Measurements from ENCODE around the gene PDE4D. TPM values are rescaled to one million over a fixed set of nuclear protein-coding genes. Genes with fewer than 3 reads are reported as not detected.
"Not testable (repeated sequence)": the region's sequence is repeated elsewhere in the genome, so short reads cannot be mapped to it uniquely, and the experiment has no call there.

The PDE4D gene
- total RNA-seq, 1 experiment from 2014 or later, result 3.6 TPM

DNA sequence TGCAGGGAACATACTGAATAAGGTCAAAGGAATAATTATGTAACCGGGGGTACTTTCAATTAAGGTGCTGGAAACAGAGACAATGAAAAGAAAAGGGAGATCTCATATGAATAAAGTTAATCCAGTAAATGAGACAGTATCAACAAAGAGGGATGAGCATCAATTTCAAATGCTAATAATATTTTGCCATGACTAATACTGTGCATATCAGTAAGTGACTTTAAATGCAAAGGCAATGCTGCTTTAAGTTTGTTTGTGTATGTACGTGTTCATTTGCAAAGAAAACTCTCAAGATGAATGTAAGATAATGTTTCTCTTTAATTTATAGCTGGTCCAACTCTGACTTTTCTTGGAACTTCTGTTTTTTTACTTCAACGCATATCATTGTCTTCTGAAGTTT lies 139.9 kb downstream of the PDE4D start:
- H3K4me3 ChIP-seq (ENCODE audit: low read length), result no peak overlapping the region
- no peaks in the 10 kb centered on the region for H3F3A ChIP-seq (ENCODE audit: low read length, unreplicated experiment)
- no peaks in the 10 kb centered on the region for H3K9me3 ChIP-seq (ENCODE audit: low read length)
- H3K4me2 ChIP-seq (ENCODE audit: low read length), result no peak overlapping the region
- ATAC-seq (no peak), DNase-seq (no peak)
- BruUV-seq (replicated peaks), result no TSS peak
- ChIA-PET POLR2A (ENCODE audit: unreplicated experiment) (no interaction called here), CTCF (no interaction called here)
- H2AFZ ChIP-seq (ENCODE audit: low read length), result no peak overlapping the region
- H3K4me1 ChIP-seq (ENCODE audit: insufficient read depth, low read length), result peaks cover 26% of the 10 kb centered on the region
- H4K20me1 ChIP-seq (ENCODE audit: low read length), result no peaks in the 10 kb centered on the region
- no peak overlapping the region for H3K9ac ChIP-seq (ENCODE audit: low read length)
- no peaks in the 10 kb centered on the region for H3K9me2 ChIP-seq (replicated peaks; ENCODE audit: low read length)
- no peaks in the 10 kb centered on the region for H3K36me3 ChIP-seq (ENCODE audit: low read depth, low read length)
- no peaks in the 10 kb centered on the region for H3K79me2 ChIP-seq (ENCODE audit: low read length)
- TF ChIP-seq, protein P1, sequence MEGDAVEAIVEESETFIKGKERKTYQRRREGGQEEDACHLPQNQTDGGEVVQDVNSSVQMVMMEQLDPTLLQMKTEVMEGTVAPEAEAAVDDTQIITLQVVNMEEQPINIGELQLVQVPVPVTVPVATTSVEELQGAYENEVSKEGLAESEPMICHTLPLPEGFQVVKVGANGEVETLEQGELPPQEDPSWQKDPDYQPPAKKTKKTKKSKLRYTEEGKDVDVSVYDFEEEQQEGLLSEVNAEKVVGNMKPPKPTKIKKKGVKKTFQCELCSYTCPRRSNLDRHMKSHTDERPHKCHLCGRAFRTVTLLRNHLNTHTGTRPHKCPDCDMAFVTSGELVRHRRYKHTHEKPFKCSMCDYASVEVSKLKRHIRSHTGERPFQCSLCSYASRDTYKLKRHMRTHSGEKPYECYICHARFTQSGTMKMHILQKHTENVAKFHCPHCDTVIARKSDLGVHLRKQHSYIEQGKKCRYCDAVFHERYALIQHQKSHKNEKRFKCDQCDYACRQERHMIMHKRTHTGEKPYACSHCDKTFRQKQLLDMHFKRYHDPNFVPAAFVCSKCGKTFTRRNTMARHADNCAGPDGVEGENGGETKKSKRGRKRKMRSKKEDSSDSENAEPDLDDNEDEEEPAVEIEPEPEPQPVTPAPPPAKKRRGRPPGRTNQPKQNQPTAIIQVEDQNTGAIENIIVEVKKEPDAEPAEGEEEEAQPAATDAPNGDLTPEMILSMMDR (conservative IDR thresholded peaks at IDR 0.05; ENCODE audit: low read depth, low read length), result no peak
- TF ChIP-seq EZH2phosphoT487 (IDR thresholded peaks at IDR 0.05; ENCODE audit: borderline replicate concordance, low read length), result no peak
- no peak for TF ChIP-seq EZH2 (IDR thresholded peaks at IDR 0.05; ENCODE audit: low read length, unreplicated experiment)
- intact Hi-C loops (cut with micrococcal nuclease), result no loop called here
- no peak overlapping the region for H3K27ac ChIP-seq (ENCODE audit: low read length)
- no peaks in the 10 kb centered on the region for H3K27me3 ChIP-seq (ENCODE audit: low read length)

DNA sequence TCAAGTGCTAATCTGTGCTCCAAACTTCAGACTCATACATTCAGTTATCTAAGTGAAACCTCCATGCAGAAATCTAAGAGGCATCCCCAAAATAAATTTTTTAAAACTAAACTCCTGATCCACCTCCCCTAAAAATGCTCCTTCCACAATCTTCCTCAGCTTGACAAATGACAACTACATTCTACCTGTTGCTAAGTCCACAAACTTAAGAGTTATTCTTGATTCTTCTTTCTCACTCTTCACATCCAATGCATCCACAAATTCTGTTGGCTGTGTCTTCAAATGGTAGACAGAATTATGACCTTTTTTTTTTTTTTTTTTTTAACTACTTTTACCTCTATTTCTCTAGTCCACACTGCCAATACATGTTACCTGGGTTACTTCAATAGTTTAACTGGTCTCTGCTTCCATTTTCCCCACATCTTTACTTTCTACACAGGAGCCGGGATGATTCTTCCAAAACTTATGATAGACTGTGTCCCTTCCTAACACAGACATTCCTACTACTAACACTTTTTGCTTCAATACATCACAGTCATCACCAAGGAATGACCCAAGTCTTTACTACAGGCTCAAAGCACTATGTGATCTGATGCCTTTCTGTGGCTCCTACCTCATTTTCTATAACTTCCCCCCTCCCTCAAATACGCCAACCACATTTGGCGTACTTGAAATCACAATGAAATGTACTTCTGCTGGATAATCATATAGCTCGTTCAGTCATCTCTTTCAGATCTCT lies 143.6 kb downstream of the PDE4D start:
- CTCF ChIA-PET, result no interaction called here
- H3K4me3 ChIP-seq (ENCODE audit: low read length), result no peak overlapping the region
- ATAC-seq (no peak), DNase-seq (no peak)
- TF ChIP-seq EZH2 (IDR thresholded peaks at IDR 0.05; ENCODE audit: low read length, unreplicated experiment), result no peak
- TF ChIP-seq EZH2phosphoT487 (IDR thresholded peaks at IDR 0.05; ENCODE audit: borderline replicate concordance, low read length), result no peak
- TF ChIP-seq, protein P1 (conservative IDR thresholded peaks at IDR 0.05; ENCODE audit: low read depth, low read length), result no peak
- peaks cover 4% of the 10 kb centered on the region for H3F3A ChIP-seq (ENCODE audit: low read length, unreplicated experiment)
- POLR2A ChIA-PET (ENCODE audit: unreplicated experiment), result no interaction called here
- no peaks in the 10 kb centered on the region for H3K36me3 ChIP-seq (ENCODE audit: low read depth, low read length)
- no peak overlapping the region for H3K9ac ChIP-seq (ENCODE audit: low read length)
- no peaks in the 10 kb centered on the region for H4K20me1 ChIP-seq (ENCODE audit: low read length)
- no peak overlapping the region for H2AFZ ChIP-seq (ENCODE audit: low read length)
- BruUV-seq (replicated peaks), result no TSS peak
- intact Hi-C loops (cut with micrococcal nuclease), result no loop called here
- H3K9me3 ChIP-seq (ENCODE audit: low read length), result no peaks in the 10 kb centered on the region
- H3K4me2 ChIP-seq (ENCODE audit: low read length), result no peak overlapping the region
- H3K27ac ChIP-seq (ENCODE audit: low read length), result no peak overlapping the region
- H3K9me2 ChIP-seq (replicated peaks; ENCODE audit: low read length), result no peaks in the 10 kb centered on the region
- no peaks in the 10 kb centered on the region for H3K79me2 ChIP-seq (ENCODE audit: low read length)
- H3K4me1 ChIP-seq (ENCODE audit: insufficient read depth, low read length), result peaks cover 22% of the 10 kb centered on the region
- H3K27me3 ChIP-seq (ENCODE audit: low read length), result no peaks in the 10 kb centered on the region

DNA sequence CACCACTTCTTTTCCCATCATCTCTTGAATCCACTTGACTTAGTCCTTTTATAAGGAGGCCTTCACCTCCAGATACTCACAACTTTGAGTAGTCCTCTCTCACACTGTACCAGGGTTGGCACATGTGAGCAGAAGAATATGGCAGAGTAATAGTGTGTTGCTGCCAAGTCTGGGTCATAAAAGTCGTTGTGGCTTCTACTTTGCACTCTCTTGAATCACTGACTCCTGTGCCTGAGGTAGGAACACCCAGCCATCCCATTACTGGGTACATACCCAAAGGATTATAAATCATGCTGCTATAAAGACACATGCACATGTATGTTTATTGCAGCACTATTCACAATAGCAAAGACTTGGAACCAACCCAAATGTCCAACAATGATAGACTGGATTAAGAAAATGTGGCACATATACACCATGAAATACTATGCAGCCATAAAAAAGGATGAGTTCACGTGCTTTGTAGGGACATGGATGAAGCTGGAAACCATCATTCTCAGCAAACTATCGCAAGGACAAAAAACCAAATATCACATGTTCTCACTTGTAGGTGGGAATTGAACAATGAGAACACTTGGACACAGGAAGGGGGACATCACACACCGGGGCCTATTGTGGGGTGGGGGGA lies 145.4 kb downstream of the PDE4D start:
- H3K27ac ChIP-seq (ENCODE audit: low read length); intact Hi-C loops (cut with micrococcal nuclease); ATAC-seq: not testable (repeated sequence)

More for the DNA sequence above, 145.4 kb downstream of the PDE4D start:
- DNase-seq; H3K27me3 ChIP-seq (ENCODE audit: low read length); H3K79me2 ChIP-seq (ENCODE audit: low read length); CTCF ChIA-PET; H3K4me2 ChIP-seq (ENCODE audit: low read length); H4K20me1 ChIP-seq (ENCODE audit: low read length); H3K9me2 ChIP-seq (replicated peaks; ENCODE audit: low read length); H3K9me3 ChIP-seq (ENCODE audit: low read length); H2AFZ ChIP-seq (ENCODE audit: low read length); H3K4me3 ChIP-seq (ENCODE audit: low read length); H3K36me3 ChIP-seq (ENCODE audit: low read depth, low read length); H3F3A ChIP-seq (ENCODE audit: low read length, unreplicated experiment); POLR2A ChIA-PET (ENCODE audit: unreplicated experiment); H3K9ac ChIP-seq (ENCODE audit: low read length); BruUV-seq (replicated peaks): not testable (repeated sequence)
- peaks cover 37% of the 10 kb centered on the region for H3K4me1 ChIP-seq (ENCODE audit: insufficient read depth, low read length)
